ENCODE measurements around the gene NPHP1.
A peak's percentile ranks its signal among the peaks of the same experiment; 100 is the strongest.
"Not testable (repeated sequence)": the region's sequence is repeated elsewhere in the genome, so short reads cannot be mapped to it uniquely, and the experiment has no call there.

NPHP1 gene

DNA sequence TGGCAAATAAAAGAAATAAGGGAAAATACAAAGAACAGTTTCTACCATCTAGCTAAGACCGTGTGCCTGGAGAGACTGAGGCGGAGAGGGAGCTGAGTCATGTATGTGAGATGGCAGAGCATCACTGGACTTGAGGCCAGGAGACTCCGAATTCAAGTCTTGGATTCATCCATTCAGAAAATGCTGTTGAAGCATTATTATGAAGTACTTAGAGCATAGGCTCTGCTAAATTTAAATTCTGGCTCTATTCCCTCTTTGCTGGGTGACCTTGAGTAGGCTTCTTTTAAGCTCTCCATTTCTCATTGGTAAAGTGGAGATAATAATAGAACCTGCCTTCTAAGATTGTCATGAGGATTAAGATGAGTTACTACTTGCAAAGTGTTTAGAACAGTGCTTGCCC, 34.7 kb downstream of the NPHP1 start:
- no peaks in the 10 kb centered on the region for H3K4me1 ChIP-seq
- TF ChIP-seq CTCF (IDR thresholded peaks at IDR 0.05): no peak
- intact Hi-C loops (cut with DNase I; ENCODE audit: low total_unique reads): no loop called here
- no peak overlapping the region for H3K27ac ChIP-seq
- H3K27me3 ChIP-seq: no peaks in the 10 kb centered on the region
- no peaks in the 10 kb centered on the region for H3K9me3 ChIP-seq
- no peak overlapping the region for H3K4me3 ChIP-seq
- DNase-seq: no peak
- H3K36me3 ChIP-seq: peaks cover 0 to 7% (median 0%) of the 10 kb centered on the region in 3 donors

DNA sequence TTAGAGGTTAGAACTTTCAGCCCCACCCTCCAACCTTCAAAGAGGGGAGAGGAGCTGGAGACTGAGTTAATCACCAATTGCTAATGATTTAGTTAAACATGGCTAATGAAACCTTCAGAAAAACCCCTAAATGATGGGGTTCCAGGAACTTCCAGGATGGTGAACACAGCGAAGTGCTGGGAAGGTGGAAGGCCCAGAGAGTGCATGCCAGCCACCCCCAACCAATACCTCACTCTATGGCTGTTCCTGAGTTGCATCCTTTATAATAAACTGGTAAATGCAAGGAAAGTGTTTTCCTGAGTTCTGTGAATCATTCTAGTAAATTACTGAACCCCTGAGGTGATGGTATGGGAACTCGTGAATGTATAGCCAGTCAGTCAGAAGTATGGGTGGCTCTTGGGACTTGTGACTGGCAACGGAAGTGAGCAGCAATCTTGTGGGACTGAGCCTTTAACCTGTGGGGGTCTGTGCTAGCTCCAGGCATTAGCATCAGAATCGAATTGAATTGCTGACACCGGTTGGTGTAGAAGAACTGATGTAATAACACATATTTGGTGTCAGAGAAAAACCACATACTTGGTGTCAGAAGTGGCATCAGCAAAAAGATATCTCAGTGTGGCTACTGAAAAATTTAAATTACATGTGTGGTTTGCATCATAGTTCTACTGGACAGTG, 37.4 kb downstream of the NPHP1 start:
- no peak for DNase-seq
- no peak overlapping the region for H3K4me3 ChIP-seq
- no peaks in the 10 kb centered on the region for H3K4me1 ChIP-seq
- intact Hi-C loops (cut with DNase I; ENCODE audit: low total_unique reads): no loop called here
- H3K27me3 ChIP-seq: no peaks in the 10 kb centered on the region
- no peak for TF ChIP-seq CTCF (IDR thresholded peaks at IDR 0.05)
- H3K9me3 ChIP-seq: no peaks in the 10 kb centered on the region
- H3K27ac ChIP-seq: no peak overlapping the region
- H3K36me3 ChIP-seq: peaks cover 0 to 10% (median 0%) of the 10 kb centered on the region in 3 donors

- Histone ChIP-seq H3K4me1 (no peaks in the 10 kb centered on the region), H3K36me3 (peaks cover 0 to 13% (median 0%) of the 10 kb centered on the region in 3 donors), H3K4me3 (no peak overlapping the region), H3K9me3 (no peaks in the 10 kb centered on the region), H3K27ac (no peak overlapping the region), H3K27me3 (no peaks in the 10 kb centered on the region)
- no peak for TF ChIP-seq CTCF (IDR thresholded peaks at IDR 0.05)
- intact Hi-C loops (cut with DNase I; ENCODE audit: low total_unique reads): no loop called here
- no peak for DNase-seq
These were observed 38.5 kb downstream of the NPHP1 start for GRCh38 chr2:110166266-110166665.

DNA sequence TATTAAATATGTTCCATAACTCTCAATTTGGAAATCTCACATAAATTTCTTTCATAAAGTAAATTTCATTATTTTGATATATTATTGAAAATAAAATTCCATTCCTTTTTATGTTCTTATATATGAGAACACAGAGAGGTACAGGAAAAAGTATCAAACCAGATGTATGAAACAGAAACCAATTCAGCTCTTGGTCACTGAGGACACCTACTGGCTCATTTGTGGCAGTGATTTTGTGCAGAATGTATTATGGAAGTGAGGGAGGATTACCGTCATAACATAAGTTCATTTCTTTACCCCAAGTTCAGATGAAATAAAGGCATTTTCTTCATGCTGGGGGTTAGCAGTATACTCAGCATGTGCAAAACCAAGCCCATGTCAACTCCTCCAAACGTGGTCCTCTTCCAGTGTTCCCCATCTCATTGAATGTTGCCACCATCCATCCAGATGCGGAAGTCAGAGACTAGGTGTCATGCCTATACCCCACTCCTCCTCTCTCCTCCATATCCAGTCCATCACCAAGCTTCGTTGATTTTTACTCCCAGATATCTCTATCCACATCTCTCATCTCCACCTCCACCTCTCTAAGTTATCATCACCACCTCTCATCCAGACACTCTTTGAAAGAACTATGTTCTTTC, 47.5 kb downstream of the NPHP1 start:
- Histone ChIP-seq H3K9me3 (peaks cover 0 to 13% (median 4%) of the 10 kb centered on the region in 3 donors), H3K4me3 (no peak overlapping the region), H3K27me3 (no peaks in the 10 kb centered on the region), H3K27ac (no peak overlapping the region), H3K36me3 (peaks cover 0 to under 1% (median 0%) of the 10 kb centered on the region in 3 donors), H3K4me1 (no peaks in the 10 kb centered on the region)
- DNase-seq: no peak
- intact Hi-C loops (cut with DNase I; ENCODE audit: low total_unique reads): no loop called here
- TF ChIP-seq CTCF (IDR thresholded peaks at IDR 0.05): peak; percentile 68 to 76

DNA sequence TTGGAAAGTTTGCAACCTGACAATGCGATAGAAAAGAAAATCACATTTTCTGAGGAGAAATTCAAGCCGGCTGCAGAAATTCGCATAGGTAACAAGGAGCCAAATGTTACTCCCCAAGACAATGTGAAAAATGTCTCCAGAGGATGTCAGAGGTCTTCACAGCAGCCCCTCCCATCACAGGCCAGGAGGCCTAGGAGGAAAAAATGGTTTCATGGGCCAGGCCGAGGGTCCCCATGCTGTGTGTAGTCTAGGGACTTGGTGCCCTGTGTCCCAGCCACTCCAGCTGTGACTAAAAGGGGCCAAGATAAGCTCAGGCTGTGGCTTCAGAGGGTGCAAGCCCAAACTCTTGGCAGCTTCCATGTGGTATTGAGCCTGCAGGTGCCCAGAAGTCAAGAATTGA, 50.0 kb downstream of the NPHP1 start:
- peaks cover 0 to 13% (median 4%) of the 10 kb centered on the region in 3 donors for H3K9me3 ChIP-seq
- DNase-seq; H3K4me1 ChIP-seq; H3K36me3 ChIP-seq; H3K4me3 ChIP-seq; intact Hi-C loops (cut with DNase I; ENCODE audit: low total_unique reads); H3K27me3 ChIP-seq; H3K27ac ChIP-seq: not testable (repeated sequence)

- H3K27me3 ChIP-seq; DNase-seq; H3K36me3 ChIP-seq; intact Hi-C loops (cut with DNase I; ENCODE audit: low total_unique reads); H3K27ac ChIP-seq; H3K4me3 ChIP-seq: not testable (repeated sequence)
- peaks cover 0 to 13% (median 4%) of the 10 kb centered on the region in 3 donors for H3K9me3 ChIP-seq
- H3K4me1 ChIP-seq: peaks cover 0 to 10% (median 5%) of the 10 kb centered on the region in 4 donors
These were observed 50.6 kb downstream of the NPHP1 start for GRCh38 chr2:110154188-110154587.
